NB4 (cell line): ENCODE data around the gene DNAJC24.

Source experiments
- DNase-seq: peaks from one replicate; pipeline ENCODE4 v3.0.0; 2010; ENCODE audit warnings: low read depth
- H3K4me3 ChIP-seq: one replicate; pipeline ENCODE4 v1.5.1; 2011; ENCODE audit warnings: mild to moderate bottlenecking, low read depth, low read length, moderate library complexity
- CTCF ChIP-seq: IDR thresholded peaks from one replicate; pipeline ENCODE4 v1.5.1; 2012; ENCODE audit warnings: low read depth, low read length
- MAX ChIP-seq: IDR thresholded peaks from 2 replicates; pipeline ENCODE4 v1.6.1; 2011; ENCODE audit warnings: low read depth, low read length
- MYC ChIP-seq: IDR thresholded peaks from 2 replicates; pipeline ENCODE4 v1.6.1; 2011; ENCODE audit warnings: low read depth, low read length
- POLR2A ChIP-seq: IDR thresholded peaks from 2 replicates; pipeline ENCODE4 v1.6.1; 2011; ENCODE audit warnings: mild to moderate bottlenecking; ENCODE audit not compliant: insufficient read length; ENCODE audit errors: extremely low read depth

The DNAJC24 gene

DNA sequence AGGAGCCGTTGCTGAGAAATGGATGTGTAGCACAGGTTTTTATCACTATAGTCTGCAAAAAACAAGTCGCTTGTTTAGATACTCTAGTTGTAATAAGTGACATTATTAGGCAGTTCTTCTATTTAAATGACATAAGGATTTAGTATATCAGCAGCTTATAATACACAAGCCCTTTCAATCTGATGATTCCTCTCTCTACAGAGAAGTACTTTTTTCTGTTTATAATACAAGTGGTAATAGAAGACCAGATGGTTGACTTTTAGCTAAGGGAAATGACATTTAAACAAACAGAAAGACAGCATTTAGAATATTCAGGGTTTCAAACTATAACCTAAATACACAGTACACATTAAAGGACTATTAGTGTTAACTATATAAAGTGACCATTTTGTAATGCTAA lies 79.4 kb downstream of the DNAJC24 start:
- no peak overlapping the region for H3K4me3 ChIP-seq
- TF ChIP-seq POLR2A = no peak
- TF ChIP-seq MYC = no peak
- no peak for TF ChIP-seq CTCF
- TF ChIP-seq MAX = no peak
- no peak for DNase-seq

GRCh38 chr11:31450841-31451240 lies 81.2 kb downstream of the DNAJC24 start:
- no peak for DNase-seq
- TF ChIP-seq MYC = no peak
- TF ChIP-seq POLR2A = no peak
- no peak for TF ChIP-seq MAX
- no peak for TF ChIP-seq CTCF
- H3K4me3 ChIP-seq = no peak overlapping the region

- H3K4me3 ChIP-seq = no peak overlapping the region
- no peak for DNase-seq
- TF ChIP-seq MAX (no peak), POLR2A (no peak), MYC (no peak), CTCF (no peak)
Measured at GRCh38 chr11:31455177-31455576, 85.5 kb downstream of the DNAJC24 start.

DNA sequence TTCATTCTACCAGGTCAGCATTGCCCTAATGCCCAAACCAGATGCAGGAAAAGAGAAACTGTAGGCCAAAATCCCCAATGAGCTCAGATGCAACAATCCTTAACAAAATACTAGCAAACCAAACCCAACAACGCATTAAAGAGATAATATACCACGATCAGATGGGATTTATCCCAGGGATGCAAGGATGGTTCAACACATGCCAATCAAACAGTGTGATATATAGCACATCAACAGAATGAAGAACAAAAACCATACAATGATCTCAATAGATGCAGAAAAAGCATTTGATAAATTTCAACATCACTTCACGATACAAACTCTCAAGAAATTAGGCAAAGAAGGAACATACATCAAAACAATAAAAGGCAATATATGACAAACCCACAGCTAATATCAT lies 94.8 kb downstream of the DNAJC24 start:
- no peak for TF ChIP-seq CTCF
- TF ChIP-seq MAX = no peak
- no peak for TF ChIP-seq MYC
- TF ChIP-seq POLR2A = no peak
- no peak for DNase-seq
- no peak overlapping the region for H3K4me3 ChIP-seq

GRCh38 chr11:31474083-31474482 lies 104.4 kb downstream of the DNAJC24 start:
- no peak for TF ChIP-seq POLR2A
- TF ChIP-seq MAX = no peak
- TF ChIP-seq MYC = no peak
- no peak for TF ChIP-seq CTCF
- no peak for DNase-seq
- H3K4me3 ChIP-seq = no peak overlapping the region

- no peak for DNase-seq
- TF ChIP-seq CTCF (no peak), POLR2A (no peak), MYC (no peak), MAX (no peak)
- H3K4me3 ChIP-seq = no peak overlapping the region
Measured at GRCh38 chr11:31477528-31478222, 108.0 kb downstream of the DNAJC24 start.
